HG02763 (cell line): ENCODE measurements around the gene FAM117B.
"Not testable (repeated sequence)": the region's sequence is repeated elsewhere in the genome, so short reads cannot be mapped to it uniquely, and the experiment has no call there.

Source experiments
- ATAC-seq: cut with Tn5 transposase; IDR thresholded peaks from one replicate; pipeline ENCODE4 v1.9.1; 2021; ENCODE audit warnings: mild to moderate bottlenecking, moderate library complexity; ENCODE audit not compliant: unreplicated experiment

Gene FAM117B

DNA sequence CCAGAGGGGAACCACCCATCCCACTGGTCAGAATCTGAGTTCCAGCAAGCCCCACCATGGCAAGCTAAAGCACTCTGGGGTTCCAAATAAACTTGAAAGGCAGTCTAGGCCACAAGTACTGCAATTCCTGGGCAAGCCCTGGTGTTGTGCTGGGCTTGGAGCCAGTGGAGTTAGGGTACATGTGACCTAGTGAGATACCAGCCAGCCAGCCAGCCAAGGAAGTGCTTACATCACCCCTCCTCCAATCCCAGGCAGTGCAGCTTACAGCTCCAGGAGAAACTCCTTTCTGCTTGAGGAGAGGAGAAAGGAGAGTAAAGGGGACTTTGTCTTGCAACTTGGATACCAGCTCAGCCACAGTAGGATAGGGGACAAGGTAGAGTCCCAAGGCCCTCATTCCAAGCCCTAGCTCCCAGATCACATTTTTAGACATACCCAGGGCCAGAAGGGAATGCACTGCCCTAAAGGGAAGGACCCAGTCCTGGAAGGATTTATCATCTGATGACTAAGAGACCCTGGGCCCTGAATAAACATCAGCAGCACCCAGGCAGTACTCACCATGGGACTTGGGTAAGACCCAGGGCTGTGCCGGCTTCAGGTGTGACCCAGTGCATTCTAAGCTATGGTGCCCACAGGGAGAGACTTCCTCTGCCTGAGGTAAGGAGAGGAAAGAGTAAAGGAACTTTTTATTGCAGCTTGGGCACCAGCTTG, 172.8 kb downstream of the FAM117B start:
- ATAC-seq, result not testable (repeated sequence)

DNA sequence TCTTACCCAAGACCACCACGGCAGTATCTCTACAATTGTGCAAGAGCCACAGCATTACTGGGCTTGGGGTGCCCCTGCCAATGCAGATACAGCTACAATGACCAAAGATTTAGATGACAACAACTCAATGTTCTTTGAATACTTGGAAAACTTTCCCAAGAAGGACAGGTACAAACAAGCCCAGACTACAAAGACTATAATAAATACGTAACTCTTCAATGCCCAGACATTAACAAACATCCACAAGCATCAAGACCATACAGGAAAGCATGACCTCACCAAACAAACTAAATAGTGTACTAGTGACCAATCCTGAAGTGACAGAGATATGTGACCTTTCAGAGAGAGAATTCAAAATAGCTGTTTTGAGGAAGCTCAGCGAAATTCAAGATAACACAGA, 174.0 kb downstream of the FAM117B start:
- ATAC-seq, result no peak

DNA sequence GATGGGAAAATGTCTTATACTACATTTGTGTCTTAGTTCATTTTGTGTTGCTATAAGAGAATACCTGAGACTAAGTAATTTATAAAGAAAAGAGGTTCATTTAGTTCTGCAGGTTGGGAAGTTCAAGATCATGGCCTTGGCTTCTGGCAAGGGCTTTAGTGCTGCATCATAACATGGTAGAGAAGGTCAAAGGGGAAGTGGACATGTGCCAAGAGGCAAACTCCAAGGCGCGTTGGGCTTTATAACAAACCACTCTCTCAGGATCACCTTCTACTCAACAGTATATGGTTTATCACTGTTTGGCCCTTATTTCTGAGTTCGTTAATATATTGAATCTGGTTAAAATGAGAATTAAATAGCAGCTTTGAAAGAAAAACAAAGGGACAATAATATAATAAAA, 178.6 kb downstream of the FAM117B start:
- no peak for ATAC-seq

DNA sequence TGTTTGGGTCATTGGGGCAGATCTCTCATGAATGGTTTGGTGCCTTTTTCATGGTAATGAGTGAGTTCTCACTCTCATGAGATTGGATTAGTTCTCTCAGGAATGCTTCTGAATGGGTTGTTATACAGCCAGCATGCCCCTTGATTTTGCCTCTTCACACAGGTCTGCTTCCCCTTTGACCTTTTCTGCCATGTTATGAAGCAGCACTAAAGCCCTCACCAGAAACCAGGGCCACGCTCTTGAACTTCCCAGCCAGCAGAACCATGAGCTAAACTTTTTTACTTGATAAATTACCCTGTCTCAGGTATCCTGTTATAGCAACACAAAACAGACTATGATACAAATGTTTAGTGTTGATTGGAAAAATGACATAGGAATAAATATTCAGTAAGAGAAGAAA, 179.5 kb downstream of the FAM117B start:
- no peak for ATAC-seq

DNA sequence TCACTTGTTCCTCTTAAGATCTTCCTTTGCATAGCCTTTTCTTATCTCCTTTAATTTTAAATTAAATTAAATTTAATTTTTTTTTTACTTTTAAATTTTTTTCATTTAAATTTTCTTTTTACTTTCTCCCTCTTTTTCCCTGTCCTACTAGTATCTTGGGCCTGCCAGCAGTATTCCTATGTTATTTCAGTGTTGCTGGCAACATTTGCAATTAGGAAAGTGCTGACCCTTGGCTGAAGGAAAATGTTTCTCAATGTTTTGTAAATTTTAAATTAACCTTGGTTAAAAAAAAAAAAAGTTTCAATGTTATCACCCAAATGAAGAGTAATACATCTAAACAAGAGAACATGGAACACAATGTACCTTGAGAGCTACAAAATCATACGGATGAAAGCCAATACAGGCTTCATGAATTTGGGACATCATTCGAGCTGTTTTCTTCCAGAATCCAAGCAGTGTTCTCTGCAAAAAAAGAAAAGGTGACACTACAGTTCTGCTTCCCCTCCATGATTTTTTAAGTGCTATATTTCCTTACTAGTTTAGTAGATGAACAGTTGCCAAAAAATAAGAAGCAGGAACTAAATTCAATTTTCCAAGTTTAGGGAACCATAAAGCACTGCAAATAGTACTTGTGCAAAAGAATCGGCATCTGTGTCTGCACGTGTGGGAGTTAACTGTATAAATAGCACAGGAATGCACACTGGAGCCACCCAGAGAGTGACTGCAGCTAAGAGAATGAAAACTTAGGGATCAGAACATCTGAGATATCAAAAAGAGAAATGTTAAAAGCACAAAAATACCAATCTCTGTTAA, 181.0 kb downstream of the FAM117B start:
- ATAC-seq, result no peak

DNA sequence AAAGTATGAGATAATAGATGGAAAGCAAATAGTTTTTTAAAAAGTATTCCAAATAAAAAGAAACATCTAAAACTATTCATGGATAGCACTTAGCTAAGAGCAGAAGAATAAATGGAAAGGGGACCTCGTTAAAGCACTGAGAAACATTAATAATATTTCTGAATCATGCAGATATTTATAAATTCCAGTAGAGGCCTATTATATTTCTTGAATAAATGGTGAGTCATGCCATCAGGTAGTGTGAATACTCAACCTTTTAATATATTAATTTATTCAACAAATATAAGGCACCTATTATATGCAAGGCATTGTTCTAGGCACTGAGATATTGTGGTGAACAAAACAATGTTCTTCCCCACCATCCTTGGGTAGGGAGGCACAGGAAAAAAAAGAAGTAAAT, 183.0 kb downstream of the FAM117B start:
- no peak for ATAC-seq

DNA sequence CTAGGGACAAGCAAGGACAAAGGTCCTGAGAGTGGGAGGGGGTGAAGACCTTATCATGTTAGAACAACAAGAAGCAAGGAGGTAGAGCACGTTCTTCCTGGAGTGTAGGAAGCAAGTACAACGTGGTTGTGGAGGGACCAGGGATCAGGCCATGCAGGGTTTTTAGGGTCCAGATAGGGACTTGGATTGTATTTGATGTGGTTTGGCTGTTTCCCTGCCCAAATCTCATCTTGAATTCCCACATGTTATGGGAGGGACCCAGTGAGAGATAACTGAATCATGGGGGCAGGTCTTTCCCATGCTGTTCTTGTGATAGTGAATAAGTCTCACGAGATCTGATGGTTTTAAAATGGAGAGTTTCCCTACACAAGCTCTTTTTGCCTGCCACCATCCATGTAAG, 183.6 kb downstream of the FAM117B start:
- no peak for ATAC-seq
